Adrenal gland (tissue), 5 donors: ENCODE measurements around the gene FOXB2.

ENCODE experiments used
- CTCF ChIP-seq, 6 experiments: fragments of 450-650 bp in 4 of 6; fragments of 200-600 bp in 2 of 6; sonication (generic) in 1 of 6; IDR thresholded peaks; 1 replicate in 5 of 6; 2 replicates in 1 of 6; pipeline versions ENCODE4 v1.5.1 to v1.8.0; 2016 to 2021; ENCODE audit warnings: antibody characterized with exemption in 6 of 6, mild to moderate bottlenecking in 2 of 6, moderate library complexity in 1 of 6
- POLR2A ChIP-seq, 2 donors: fragments of 450-650 bp; IDR thresholded peaks; one replicate each; pipeline ENCODE4 v1.6.1; 2017; ENCODE audit warnings: antibody characterized with exemption in 2 of 2, mild to moderate bottlenecking in 2 of 2, moderate library complexity in 1 of 2
- donor health status: DM: no; HTN: no; CAD: no.

GRCh38 chr9:77022783-77023440, 3.5 kb downstream of the FOXB2 start:
- TF ChIP-seq CTCF (IDR thresholded peaks at IDR 0.05) (no peak), POLR2A (IDR thresholded peaks at IDR 0.05) (no peak)
